ENCODE results near the gene PARP9. TPM values are rescaled to one million over a fixed set of nuclear protein-coding genes. Genes with fewer than 3 reads are reported as not detected.

The PARP9 gene
- total and polyA plus RNA-seq, 10 of the 15 experiments (the other 5 are each of a cell fraction or from before 2014, with no cell fraction given) = 34.0 to 122 (median 46.1) TPM

DNA sequence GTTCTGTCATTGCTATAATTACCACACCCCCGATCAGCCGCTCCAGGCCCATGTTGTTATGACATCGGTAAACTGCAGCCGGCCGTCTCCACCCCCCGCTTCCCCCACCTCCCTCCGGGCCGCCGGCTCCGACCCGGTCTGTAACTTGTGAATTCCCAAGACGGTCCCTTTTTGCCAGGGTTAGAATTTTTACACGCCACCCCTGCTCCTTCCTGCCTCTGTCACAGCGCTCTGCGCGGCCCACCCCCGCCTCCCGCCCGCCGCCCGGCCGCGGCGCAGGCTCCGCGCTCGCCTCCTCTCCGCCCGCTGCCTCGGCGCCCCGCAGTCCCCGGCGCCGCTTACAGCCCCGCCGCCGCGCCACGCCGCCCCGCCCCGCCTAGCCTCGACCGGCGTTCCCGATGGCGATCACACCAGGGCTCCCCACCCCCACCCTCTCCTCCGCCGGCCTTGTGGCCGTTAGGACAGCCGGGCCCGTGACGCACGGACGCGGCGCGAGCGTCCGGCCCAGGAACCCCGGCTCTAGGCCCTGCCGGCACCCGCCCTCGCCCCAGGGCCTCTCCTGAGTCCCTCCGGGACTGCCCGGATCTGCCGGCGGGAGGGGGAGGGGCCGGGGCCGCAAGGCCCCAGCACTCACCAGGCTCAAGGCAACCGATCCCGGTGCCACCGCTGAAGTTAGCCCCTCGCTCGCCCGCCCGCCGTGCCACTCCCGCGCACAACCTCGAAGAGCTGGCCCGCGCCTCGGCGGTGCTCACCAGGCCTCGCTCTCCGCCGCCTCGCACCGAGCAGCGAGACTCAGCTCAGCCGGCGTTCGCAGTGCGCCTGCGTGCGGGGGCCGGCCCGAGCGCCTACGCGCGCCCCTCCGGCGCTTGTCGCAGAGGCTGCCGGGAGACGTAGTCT, 49.7 kb downstream of the PARP9 start, which contains the start of gene KPNA1 (continued):
- TF ChIP-seq, protein P1, sequence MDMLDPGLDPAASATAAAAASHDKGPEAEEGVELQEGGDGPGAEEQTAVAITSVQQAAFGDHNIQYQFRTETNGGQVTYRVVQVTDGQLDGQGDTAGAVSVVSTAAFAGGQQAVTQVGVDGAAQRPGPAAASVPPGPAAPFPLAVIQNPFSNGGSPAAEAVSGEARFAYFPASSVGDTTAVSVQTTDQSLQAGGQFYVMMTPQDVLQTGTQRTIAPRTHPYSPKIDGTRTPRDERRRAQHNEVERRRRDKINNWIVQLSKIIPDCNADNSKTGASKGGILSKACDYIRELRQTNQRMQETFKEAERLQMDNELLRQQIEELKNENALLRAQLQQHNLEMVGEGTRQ (IDR thresholded peaks at IDR 0.05; ENCODE audit: borderline replicate concordance, low read depth, low read length) = no peak
- TF ChIP-seq IKZF1 (conservative IDR thresholded peaks at IDR 0.05) = peak; percentile 95
- peak; percentile 43; the same call in 1 of the 2 replicates for TF ChIP-seq RUNX3 (IDR thresholded peaks at IDR 0.05; ENCODE audit: low read length)
- TF ChIP-seq, protein P2, sequence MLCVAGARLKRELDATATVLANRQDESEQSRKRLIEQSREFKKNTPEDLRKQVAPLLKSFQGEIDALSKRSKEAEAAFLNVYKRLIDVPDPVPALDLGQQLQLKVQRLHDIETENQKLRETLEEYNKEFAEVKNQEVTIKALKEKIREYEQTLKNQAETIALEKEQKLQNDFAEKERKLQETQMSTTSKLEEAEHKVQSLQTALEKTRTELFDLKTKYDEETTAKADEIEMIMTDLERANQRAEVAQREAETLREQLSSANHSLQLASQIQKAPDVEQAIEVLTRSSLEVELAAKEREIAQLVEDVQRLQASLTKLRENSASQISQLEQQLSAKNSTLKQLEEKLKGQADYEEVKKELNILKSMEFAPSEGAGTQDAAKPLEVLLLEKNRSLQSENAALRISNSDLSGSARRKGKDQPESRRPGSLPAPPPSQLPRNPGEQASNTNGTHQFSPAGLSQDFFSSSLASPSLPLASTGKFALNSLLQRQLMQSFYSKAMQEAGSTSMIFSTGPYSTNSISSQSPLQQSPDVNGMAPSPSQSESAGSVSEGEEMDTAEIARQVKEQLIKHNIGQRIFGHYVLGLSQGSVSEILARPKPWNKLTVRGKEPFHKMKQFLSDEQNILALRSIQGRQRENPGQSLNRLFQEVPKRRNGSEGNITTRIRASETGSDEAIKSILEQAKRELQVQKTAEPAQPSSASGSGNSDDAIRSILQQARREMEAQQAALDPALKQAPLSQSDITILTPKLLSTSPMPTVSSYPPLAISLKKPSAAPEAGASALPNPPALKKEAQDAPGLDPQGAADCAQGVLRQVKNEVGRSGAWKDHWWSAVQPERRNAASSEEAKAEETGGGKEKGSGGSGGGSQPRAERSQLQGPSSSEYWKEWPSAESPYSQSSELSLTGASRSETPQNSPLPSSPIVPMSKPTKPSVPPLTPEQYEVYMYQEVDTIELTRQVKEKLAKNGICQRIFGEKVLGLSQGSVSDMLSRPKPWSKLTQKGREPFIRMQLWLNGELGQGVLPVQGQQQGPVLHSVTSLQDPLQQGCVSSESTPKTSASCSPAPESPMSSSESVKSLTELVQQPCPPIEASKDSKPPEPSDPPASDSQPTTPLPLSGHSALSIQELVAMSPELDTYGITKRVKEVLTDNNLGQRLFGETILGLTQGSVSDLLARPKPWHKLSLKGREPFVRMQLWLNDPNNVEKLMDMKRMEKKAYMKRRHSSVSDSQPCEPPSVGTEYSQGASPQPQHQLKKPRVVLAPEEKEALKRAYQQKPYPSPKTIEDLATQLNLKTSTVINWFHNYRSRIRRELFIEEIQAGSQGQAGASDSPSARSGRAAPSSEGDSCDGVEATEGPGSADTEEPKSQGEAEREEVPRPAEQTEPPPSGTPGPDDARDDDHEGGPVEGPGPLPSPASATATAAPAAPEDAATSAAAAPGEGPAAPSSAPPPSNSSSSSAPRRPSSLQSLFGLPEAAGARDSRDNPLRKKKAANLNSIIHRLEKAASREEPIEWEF (IDR thresholded peaks at IDR 0.05; ENCODE audit: insufficient replicate concordance, low read depth, low read length) = no peak
- peak; percentile 56; the same call in 1 of the 2 replicates for TF ChIP-seq POLR2AphosphoS2 (IDR thresholded peaks at IDR 0.05; ENCODE audit: low read depth, low read length)
- 0 out of 2 replicates have a peak, but pooled peaks have one; percentile 23 for TF ChIP-seq NBN (IDR thresholded peaks at IDR 0.05)
- no peak for TF ChIP-seq RAD21 (IDR thresholded peaks at IDR 0.05; ENCODE audit: insufficient read depth, low read depth, low read length)
- no peak for TF ChIP-seq NR2C1 (IDR thresholded peaks at IDR 0.05)
- no peak for TF ChIP-seq ASH2L (IDR thresholded peaks at IDR 0.05; ENCODE audit: borderline replicate concordance, low read depth)
- no peak for TF ChIP-seq KAT2A (conservative IDR thresholded peaks at IDR 0.05; ENCODE audit: control insufficient read depth, low read depth, low read length)
- peak; percentile 59; the same call in 1 of the 2 replicates for TF ChIP-seq STAT1 (conservative IDR thresholded peaks at IDR 0.05)
- 0 out of 4 replicates have a peak, but pooled peaks of 1 of the 2 experiments have one; percentile 6 for TF ChIP-seq EP300 (IDR thresholded peaks at IDR 0.05; ENCODE audit: borderline replicate concordance in 1 of 2, control insufficient read depth in 1 of 2, low read depth in 2 of 2, low read length in 2 of 2)
- TF ChIP-seq DPF2 (IDR thresholded peaks at IDR 0.05) = peak; percentile 96
- no peak for TF ChIP-seq USF1 (IDR thresholded peaks at IDR 0.05; ENCODE audit: borderline replicate concordance, extremely low read length, insufficient read depth, low read depth, low read length)
- peak; percentile 98 for TF ChIP-seq GATAD2B (conservative IDR thresholded peaks at IDR 0.05; ENCODE audit: low read depth)
- TF ChIP-seq MEF2B (IDR thresholded peaks at IDR 0.05; ENCODE audit: partially characterized antibody, poor library complexity, severe bottlenecking) = peak; percentile 52
- TF ChIP-seq TCF3 (IDR thresholded peaks at IDR 0.05; ENCODE audit: borderline replicate concordance, insufficient read depth, low read depth, low read length) = 0 out of 2 replicates have a peak, but pooled peaks have one; percentile 14
- TF ChIP-seq CBX5 (IDR thresholded peaks at IDR 0.05; ENCODE audit: low read depth) = peak; percentile 54; the same call in 1 of the 2 replicates

Data from GM12878 (cell line).